GM12865 (cell line): ENCODE results near the gene INS.
A peak's percentile ranks its signal among the peaks of the same experiment; 100 is the strongest.

Experiments used
- DNase-seq: peaks from one replicate; pipeline ENCODE4 v3.0.0; 2010; ENCODE audit warnings: low read depth
- H3K4me3 ChIP-seq: 2 replicates; pipeline ENCODE4 v1.5.1; 2011; ENCODE audit warnings: mild to moderate bottlenecking, low read depth, low read length, control low read depth
- TF ChIP-seq, protein P1 (sequence below): IDR thresholded peaks from 2 replicates; pipeline ENCODE4 v1.5.1; 2011; ENCODE audit warnings: low read length, control low read depth, low read depth, inconsistent platforms; ENCODE audit not compliant: insufficient read depth; ENCODE audit errors: missing control alignments

INS gene

DNA sequence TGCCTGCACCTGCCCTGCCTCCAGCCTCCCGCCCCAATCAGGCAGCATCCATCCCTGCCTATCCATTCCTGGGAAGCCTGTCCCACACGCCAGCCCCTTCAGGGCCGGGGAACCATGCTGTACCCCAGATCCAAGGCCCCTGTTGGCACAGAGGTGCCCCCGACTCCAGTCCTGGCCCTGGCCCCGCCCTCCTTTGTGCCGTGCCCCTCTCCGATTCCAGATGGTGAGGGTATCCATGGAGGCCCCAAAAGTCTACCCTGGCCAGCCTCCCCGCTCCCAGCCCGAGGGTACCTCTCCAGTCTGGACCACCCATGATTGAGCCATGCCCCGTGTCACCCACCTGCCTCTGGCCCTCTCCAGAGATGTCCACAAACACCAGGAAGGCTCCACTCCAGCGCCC, 13.4 kb upstream of the INS start:
- DNase-seq: no peak
- TF ChIP-seq, protein P1, sequence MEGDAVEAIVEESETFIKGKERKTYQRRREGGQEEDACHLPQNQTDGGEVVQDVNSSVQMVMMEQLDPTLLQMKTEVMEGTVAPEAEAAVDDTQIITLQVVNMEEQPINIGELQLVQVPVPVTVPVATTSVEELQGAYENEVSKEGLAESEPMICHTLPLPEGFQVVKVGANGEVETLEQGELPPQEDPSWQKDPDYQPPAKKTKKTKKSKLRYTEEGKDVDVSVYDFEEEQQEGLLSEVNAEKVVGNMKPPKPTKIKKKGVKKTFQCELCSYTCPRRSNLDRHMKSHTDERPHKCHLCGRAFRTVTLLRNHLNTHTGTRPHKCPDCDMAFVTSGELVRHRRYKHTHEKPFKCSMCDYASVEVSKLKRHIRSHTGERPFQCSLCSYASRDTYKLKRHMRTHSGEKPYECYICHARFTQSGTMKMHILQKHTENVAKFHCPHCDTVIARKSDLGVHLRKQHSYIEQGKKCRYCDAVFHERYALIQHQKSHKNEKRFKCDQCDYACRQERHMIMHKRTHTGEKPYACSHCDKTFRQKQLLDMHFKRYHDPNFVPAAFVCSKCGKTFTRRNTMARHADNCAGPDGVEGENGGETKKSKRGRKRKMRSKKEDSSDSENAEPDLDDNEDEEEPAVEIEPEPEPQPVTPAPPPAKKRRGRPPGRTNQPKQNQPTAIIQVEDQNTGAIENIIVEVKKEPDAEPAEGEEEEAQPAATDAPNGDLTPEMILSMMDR: no peak
- no peak overlapping the region for H3K4me3 ChIP-seq

DNA sequence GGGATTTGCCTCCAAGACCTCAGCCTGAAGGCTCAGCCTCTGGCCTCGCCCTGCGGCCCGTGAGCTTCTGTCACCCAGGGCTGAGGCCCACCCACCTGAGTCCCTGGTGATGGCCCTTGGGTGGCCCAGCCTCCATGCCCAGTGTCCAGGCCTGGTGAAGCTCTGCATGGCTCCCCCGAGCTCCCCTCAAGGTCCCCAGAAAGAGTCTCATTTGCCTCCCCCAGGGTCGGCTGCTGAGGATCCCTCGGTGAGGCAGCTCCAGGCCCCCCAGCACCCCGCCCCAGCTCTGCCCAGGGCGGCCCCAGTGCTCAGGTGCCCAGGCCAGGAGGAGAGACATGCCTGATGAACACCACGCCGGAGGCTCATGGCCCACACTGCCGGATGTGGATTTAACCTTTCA, 12.8 kb upstream of the INS start:
- DNase-seq: no peak
- TF ChIP-seq, protein P1: no peak
- no peak overlapping the region for H3K4me3 ChIP-seq

DNA sequence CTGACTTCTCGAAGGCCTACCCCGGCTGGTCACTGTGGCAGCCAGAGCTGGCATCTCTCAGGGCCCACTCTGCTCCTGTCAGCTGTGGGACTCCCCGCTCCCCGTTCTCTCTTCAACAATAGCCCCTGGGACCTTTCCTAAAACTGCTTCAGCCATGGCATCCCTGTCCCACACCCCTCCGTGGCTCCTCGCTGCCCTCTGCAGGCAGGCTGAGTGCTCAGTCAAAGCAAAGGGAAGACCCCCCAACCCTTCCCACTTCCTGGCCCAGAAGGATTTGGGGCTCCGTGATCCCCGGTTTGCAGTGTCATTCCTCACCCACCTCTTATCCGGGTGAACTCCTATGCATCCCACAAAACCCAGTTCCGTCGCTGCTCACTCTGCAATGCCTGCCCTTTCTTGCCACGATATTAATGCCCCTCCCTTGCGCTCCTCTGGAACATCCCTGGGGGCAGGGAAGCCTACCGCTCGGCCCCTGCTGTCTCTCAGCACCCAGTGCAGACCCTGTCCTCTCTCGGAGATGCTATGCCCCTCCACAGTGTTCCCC, 12.2 kb upstream of the INS start:
- TF ChIP-seq, protein P1: peak; percentile 16
- no peak for DNase-seq
- no peak overlapping the region for H3K4me3 ChIP-seq

DNA sequence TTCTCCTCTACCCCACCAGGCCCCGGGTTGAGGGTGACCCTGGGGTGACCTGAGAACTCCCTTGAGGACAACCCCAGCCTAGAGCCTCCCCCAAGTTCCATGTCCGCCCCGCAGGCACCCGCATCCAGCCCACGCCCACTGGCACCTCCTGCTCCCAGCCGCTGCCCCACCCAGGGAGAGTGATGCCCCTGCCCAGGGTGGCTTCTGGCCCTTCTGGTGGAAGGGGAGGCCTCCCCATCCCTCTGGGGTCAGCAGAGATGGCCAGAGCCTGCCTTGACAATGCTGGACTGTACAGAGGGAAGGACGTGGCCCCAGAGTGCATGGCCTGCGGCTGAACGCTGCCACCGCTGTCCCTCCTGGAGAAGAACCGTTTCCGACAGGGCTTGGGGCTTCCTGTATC, 11.7 kb upstream of the INS start:
- no peak overlapping the region for H3K4me3 ChIP-seq
- no peak for DNase-seq
- TF ChIP-seq, protein P1: no peak

DNA sequence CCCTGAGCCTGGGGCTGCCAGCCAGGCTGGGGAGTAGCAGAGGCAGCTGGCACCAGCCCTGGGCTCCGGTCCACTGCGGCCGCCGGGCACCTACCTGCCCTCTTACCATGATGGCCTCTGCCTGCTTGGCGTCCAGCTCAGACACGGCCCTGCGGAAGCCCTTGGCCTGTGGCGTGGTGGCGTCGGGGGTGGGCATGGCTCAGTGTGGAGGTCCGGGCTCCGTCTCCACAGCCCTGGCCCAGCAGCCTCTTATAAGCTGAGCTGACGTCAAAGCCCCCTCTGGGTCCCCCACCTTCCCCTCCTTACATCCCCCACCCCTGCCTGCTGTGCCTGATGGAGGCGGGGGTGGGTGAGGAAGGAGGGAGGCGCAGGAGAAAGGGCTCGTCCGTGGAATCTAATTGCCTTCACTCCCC, 10.6 kb upstream of the INS start, which contains the start of gene TH:
Gene TH (minus strand): TSS at position 225 of the 413 bp plus-strand sequence. CDS start 29 bp downstream, at position 196.
- TF ChIP-seq, protein P1: no peak
- no peak within 1 kb of the TSS for H3K4me3 ChIP-seq
- no peak for DNase-seq

DNA sequence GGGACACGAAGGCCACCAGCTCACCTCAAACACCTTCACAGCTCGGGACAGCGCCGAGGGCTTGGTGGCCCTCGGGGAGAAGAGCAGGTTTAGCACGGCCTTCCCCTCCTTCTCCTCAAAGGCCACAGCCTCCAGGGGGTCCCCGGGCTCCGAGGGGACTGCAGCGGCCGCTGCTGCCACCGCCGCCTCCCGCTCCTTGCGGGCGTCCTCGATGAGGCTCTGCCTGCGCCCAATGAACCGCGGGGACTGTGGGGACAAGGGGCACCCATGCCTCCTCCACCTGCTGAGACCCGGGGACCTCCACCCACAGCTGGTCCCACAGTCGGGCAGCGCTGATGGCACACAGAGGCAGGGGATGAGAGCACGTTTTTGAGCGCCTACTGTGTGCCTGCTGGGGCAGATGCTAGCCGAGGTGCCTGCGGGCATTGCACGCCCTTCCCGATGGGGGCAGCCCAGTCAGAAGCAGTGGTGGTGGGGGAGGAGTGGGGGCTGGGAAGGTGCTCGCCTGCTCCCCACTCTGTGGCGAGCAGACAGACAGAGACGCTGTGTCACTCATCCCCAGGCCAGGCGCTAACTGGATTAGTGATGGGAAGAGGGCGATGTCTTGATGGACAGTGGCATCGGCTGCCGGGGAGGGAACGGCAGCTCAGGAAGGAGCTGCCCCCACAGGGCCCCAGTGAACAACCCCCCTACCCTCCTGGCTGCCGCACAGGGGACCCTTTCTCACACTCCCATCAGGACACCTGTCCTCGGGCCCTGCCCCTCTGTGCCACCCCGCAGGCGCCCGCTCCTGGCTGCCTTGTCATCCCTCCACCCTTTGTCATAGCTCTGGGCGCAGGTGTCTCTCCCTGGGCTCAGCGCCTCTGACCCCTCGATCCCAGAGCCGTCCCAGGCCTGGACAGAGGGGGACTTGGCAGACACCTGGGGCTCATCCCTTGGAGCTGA, 8.9 kb upstream of the INS start:
- DNase-seq: no peak
- TF ChIP-seq, protein P1: no peak
- no peak overlapping the region for H3K4me3 ChIP-seq
